HCT116 (cell line): ENCODE results near the gene GPR27. TPM values are rescaled to one million over a fixed set of nuclear protein-coding genes. Genes with fewer than 3 reads are reported as not detected.

Experiments
- ATAC-seq: fragments of 200-7000 bp; cut with Tn5 transposase; 2 replicates; pipeline ENCODE4 v1.9.1; 2020; ENCODE audit warnings: mild to moderate bottlenecking, moderate library complexity
- BruUV-seq: library from RNA; stranded (reverse); fragments of 400-500 nt; replicated peaks from 2 replicates; lab custom pipeline; 2021; lab: Mats Ljungman, UMichigan
- CTCF ChIA-PET: fragments of 300-600 bp; sonication (Branson Sonifier 250); formaldehyde crosslinking; loops from one replicate; lab custom pipeline; 2021; ENCODE audit warnings: antibody characterized with exemption; lab: Charles Lee
- POLR2A ChIA-PET: fragments of 300-600, 350-600 bp; sonication (Branson Sonifier 250); formaldehyde crosslinking; loops from one replicate; lab custom pipeline; 2021; ENCODE audit warnings: antibody characterized with exemption; lab: Charles Lee
- RAD21 ChIA-PET, 2 experiments: fragments of 300-600 bp; sonication (Branson Sonifier 250); formaldehyde crosslinking; loops; one replicate each; lab custom pipeline; 2023; ENCODE audit warnings: low total read pairs in 2 of 2; ENCODE audit not compliant: uncharacterized antibody in 2 of 2, unreplicated experiment in 2 of 2, low non-redundant PET in 1 of 2; lab: Charles Lee
- DNase-seq: peaks from one replicate; pipeline ENCODE4 v3.0.0-alpha.2; 2010; ENCODE audit warnings: low read depth, low spot score
- H2AFZ ChIP-seq: fragments of 200-600 bp; shearing (Covaris generic), sonication (generic); 2 replicates; pipeline ENCODE4 v1.6.1; 2017; ENCODE audit warnings: low read depth, mixed run types, mixed read lengths, antibody characterized with exemption, low read length; ENCODE audit not compliant: poor library complexity, severe bottlenecking
- H3K27ac ChIP-seq: 2 replicates; pipeline ENCODE4 v1.5.1; 2012; ENCODE audit warnings: low read depth, low read length
- H3K27me3 ChIP-seq: fragments of 200-600 bp; sonication (generic); 2 replicates; pipeline ENCODE4 v1.6.1; 2016; ENCODE audit warnings: mixed run types, low read length, mixed read lengths; ENCODE audit not compliant: insufficient read depth
- H3K36me3 ChIP-seq, 2 experiments: fragments of 200-500 bp in 1 of 2; fragments of 200-600 bp in 1 of 2; sonication (Bioruptor generic) in 1 of 2; sonication (generic) in 1 of 2; 2 replicates each; pipeline versions ENCODE4 v1.5.1 to v1.6.1; 2014 to 2016; ENCODE audit warnings: low read length in 2 of 2, inconsistent platforms in 1 of 2, mixed read lengths in 1 of 2, mixed run types in 1 of 2; ENCODE audit not compliant: insufficient read depth in 2 of 2, control insufficient read depth in 1 of 2
- H3K4me1 ChIP-seq, 2 experiments: fragments of 200-600 bp in 1 of 2; sonication (generic) in 1 of 2; 2 replicates each; pipeline versions ENCODE4 v1.5.1 to v1.6.1; 2012 to 2017; ENCODE audit warnings: low read length in 2 of 2, inconsistent platforms in 1 of 2, mild to moderate bottlenecking in 1 of 2, mixed read lengths in 1 of 2, mixed run types in 1 of 2, moderate library complexity in 1 of 2; ENCODE audit not compliant: insufficient read depth in 2 of 2, control insufficient read depth in 1 of 2
- H3K4me2 ChIP-seq: fragments of 200-600 bp; sonication (generic); 2 replicates; pipeline ENCODE4 v1.6.1; 2017; ENCODE audit warnings: mixed run types, low read length, mixed read lengths
- H3K4me3 ChIP-seq, 2 experiments: fragments of 200-600 bp in 1 of 2; sonication (generic) in 1 of 2; replicated peaks in 1 of 2; 2 replicates each; pipeline ENCODE4 v1.5.1; 2011 to 2016; ENCODE audit warnings: low read length in 2 of 2, control low read depth in 1 of 2, low read depth in 1 of 2, mild to moderate bottlenecking in 1 of 2, mixed read lengths in 1 of 2, mixed run types in 1 of 2
- H3K79me2 ChIP-seq: fragments of 200-600 bp; sonication (generic); 2 replicates; pipeline ENCODE4 v1.6.1; 2017; ENCODE audit warnings: mild to moderate bottlenecking, mixed run types, low read length, moderate library complexity, mixed read lengths; ENCODE audit not compliant: insufficient read depth
- H3K9ac ChIP-seq: fragments of 200-600 bp; sonication (generic); 2 replicates; pipeline ENCODE4 v1.6.1; 2016; ENCODE audit warnings: low read length, mixed read lengths
- H3K9me2 ChIP-seq: fragments of 200-600 bp; sonication (generic), shearing (Covaris generic); 2 replicates; pipeline ENCODE4 v1.6.1; 2017; ENCODE audit warnings: mixed run types, mild to moderate bottlenecking, moderate library complexity; ENCODE audit not compliant: insufficient read depth
- H3K9me3 ChIP-seq, 2 experiments: fragments of 200-500 bp in 1 of 2; fragments of 200-600 bp in 1 of 2; sonication (Bioruptor generic) in 1 of 2; sonication (generic) in 1 of 2; 2 replicates each; pipeline ENCODE4 v1.6.1; 2014 to 2017; ENCODE audit warnings: low read length in 2 of 2, mixed read lengths in 2 of 2, inconsistent platforms in 1 of 2, low read depth in 1 of 2, mild to moderate bottlenecking in 1 of 2, mixed run types in 1 of 2, moderate library complexity in 1 of 2; ENCODE audit not compliant: control insufficient read depth in 1 of 2, insufficient read depth in 1 of 2
- H4K20me1 ChIP-seq: fragments of 200-600 bp; sonication (generic), shearing (Covaris generic); 2 replicates; pipeline ENCODE4 v1.6.1; 2017; ENCODE audit warnings: mixed run types, mild to moderate bottlenecking, moderate library complexity; ENCODE audit not compliant: insufficient read depth
- ATF3 ChIP-seq: IDR thresholded peaks from 2 replicates; pipeline ENCODE4 v1.6.1; 2012
- CBX3 ChIP-seq: IDR thresholded peaks from 2 replicates; pipeline ENCODE4 v1.6.1; 2012; ENCODE audit warnings: low read depth
- CEBPB ChIP-seq: IDR thresholded peaks from 2 replicates; pipeline ENCODE4 v1.6.1; 2012; ENCODE audit warnings: low read depth
- CTCF ChIP-seq, 3 experiments: fragments of 200-600 bp in 1 of 3; sonication (generic) in 1 of 3; IDR thresholded peaks in 2 of 3; conservative IDR thresholded peaks in 1 of 3; 2 replicates each; pipeline ENCODE4 v1.5.1; 2012 to 2017; ENCODE audit warnings: low read depth in 2 of 3, low read length in 2 of 3, antibody characterized with exemption in 1 of 3, borderline replicate concordance in 1 of 3, control low read depth in 1 of 3, mild to moderate bottlenecking in 1 of 3, mixed read lengths in 1 of 3, mixed run types in 1 of 3, moderate library complexity in 1 of 3; ENCODE audit not compliant: insufficient read depth in 1 of 3
- EGR1 ChIP-seq: IDR thresholded peaks from 2 replicates; pipeline ENCODE4 v1.6.1; 2012; ENCODE audit warnings: low read depth
- ELF1 ChIP-seq: IDR thresholded peaks from 2 replicates; pipeline ENCODE4 v1.6.1; 2012; ENCODE audit warnings: low read depth, borderline replicate concordance
- EZH2 ChIP-seq: fragments of 200-600 bp; sonication (generic); IDR thresholded peaks from 2 replicates; pipeline ENCODE4 v1.6.1; 2017; ENCODE audit warnings: antibody characterized with exemption, mixed run types
- FOSL1 ChIP-seq: IDR thresholded peaks from 2 replicates; pipeline ENCODE4 v1.6.1; 2012; ENCODE audit warnings: low read depth
- JUND ChIP-seq: IDR thresholded peaks from 2 replicates; pipeline ENCODE4 v1.6.1; 2012
- MAX ChIP-seq: IDR thresholded peaks from 2 replicates; pipeline ENCODE4 v1.6.1; 2012
- POLR2A ChIP-seq: IDR thresholded peaks from 2 replicates; pipeline ENCODE4 v1.7.0; 2011; ENCODE audit warnings: borderline replicate concordance; ENCODE audit not compliant: insufficient read depth, insufficient read length; ENCODE audit errors: extremely low read depth
- RAD21 ChIP-seq: IDR thresholded peaks from 2 replicates; pipeline ENCODE4 v1.6.1; 2012; ENCODE audit warnings: low read depth, mild to moderate bottlenecking
- REST ChIP-seq: IDR thresholded peaks from 2 replicates; pipeline ENCODE4 v1.6.1; 2012; ENCODE audit warnings: low read depth
- SIN3A ChIP-seq: IDR thresholded peaks from 2 replicates; pipeline ENCODE4 v1.6.1; 2012; ENCODE audit warnings: low read depth
- SRF ChIP-seq: IDR thresholded peaks from 2 replicates; pipeline ENCODE4 v1.6.1; 2012; ENCODE audit warnings: low read depth
- YY1 ChIP-seq: IDR thresholded peaks from 2 replicates; pipeline ENCODE4 v1.6.1; 2011; ENCODE audit warnings: low read length, low read depth, moderate library complexity, mild to moderate bottlenecking; ENCODE audit not compliant: insufficient replicate concordance; ENCODE audit errors: extremely low read depth
- ZBTB33 ChIP-seq: IDR thresholded peaks from 2 replicates; pipeline ENCODE4 v1.6.1; 2011; ENCODE audit warnings: mild to moderate bottlenecking, low read length, moderate library complexity; ENCODE audit not compliant: insufficient replicate concordance; ENCODE audit errors: extremely low read depth
- ZFX ChIP-seq: fragments of 450-650 bp; IDR thresholded peaks from 2 replicates; pipeline ENCODE4 v1.6.1; 2017
- intact Hi-C: fragments of 100-400 bp; cut with micrococcal nuclease; formaldehyde crosslinking; loops from 2 replicates; pipeline ENCODE4 v1.10.0; 2022
- total RNA-seq: library from RNA; stranded (reverse); gene quantifications from one replicate; pipeline ENCODE4 v1.2.1, GENCODE V29; 2021; ENCODE audit not compliant: unreplicated experiment

Gene GPR27
- total RNA-seq, 1 experiment from 2014 or later, result not detected

GRCh38 chr3:71800023-71800422 lies 46.4 kb downstream of the GPR27 start:
- TF ChIP-seq CTCF (IDR thresholded peaks at IDR 0.05 in 2 of 3, conservative IDR thresholded peaks at IDR 0.05 in 1 of 3; ENCODE audit: borderline replicate concordance in 1 of 3, insufficient read depth in 1 of 3, low read depth in 2 of 3, low read length in 2 of 3) (no peak), FOSL1 (no peak), CBX3 (no peak), SRF (no peak), CEBPB (no peak), ATF3 (no peak), POLR2A (no peak), ZFX (no peak), JUND (no peak), REST (no peak), ELF1 (no peak), EGR1 (no peak), ZBTB33 (no peak), SIN3A (no peak), EZH2 (no peak), RAD21 (no peak), YY1 (no peak), MAX (no peak)
- H3K27ac ChIP-seq, result no peak overlapping the region
- ChIA-PET CTCF (no interaction called here), RAD21 (no interaction called here), POLR2A (no interaction called here)
- H3K4me1 ChIP-seq, result no peaks in the 10 kb centered on the region
- no peaks in the 10 kb centered on the region for H4K20me1 ChIP-seq
- H3K9me2 ChIP-seq, result no peaks in the 10 kb centered on the region
- H3K4me3 ChIP-seq, result no peak overlapping the region
- ATAC-seq (no peak), DNase-seq (no peak)
- H2AFZ ChIP-seq, result no peak overlapping the region
- no peak overlapping the region for H3K4me2 ChIP-seq
- H3K9ac ChIP-seq, result no peak overlapping the region
- H3K27me3 ChIP-seq, result peaks cover 21% of the 10 kb centered on the region
- H3K36me3 ChIP-seq, result no peaks in the 10 kb centered on the region
- H3K9me3 ChIP-seq, result no peaks in the 10 kb centered on the region
- intact Hi-C loops, result no loop called here
- H3K79me2 ChIP-seq, result no peaks in the 10 kb centered on the region
- BruUV-seq, result no TSS peak
